Measurements from ENCODE around the gene EXTL1. TPM values are rescaled to one million over a fixed set of nuclear protein-coding genes. Genes with fewer than 3 reads are reported as not detected.

Gene EXTL1
- total RNA-seq, 1 experiment from 2014 or later, result 88.2 TPM

GRCh38 chr1:26081267-26082019 is 59.9 kb downstream of the EXTL1 start:
- in situ Hi-C loops (cut with HindIII; ENCODE audit: low sequenced_read_pairs), result no loop called here
- DNase-seq (ENCODE audit: low spot score), result no peak

GRCh38 chr1:26082020-26082350 is 60.4 kb downstream of the EXTL1 start:
- DNase-seq (ENCODE audit: low spot score), result no peak
- in situ Hi-C loops (cut with HindIII; ENCODE audit: low sequenced_read_pairs), result no loop called here

GRCh38 chr1:26083208-26083607 is 61.6 kb downstream of the EXTL1 start:
- in situ Hi-C loops (cut with HindIII; ENCODE audit: low sequenced_read_pairs), result no loop called here
- no peak for DNase-seq (ENCODE audit: low spot score)

- no peak for DNase-seq (ENCODE audit: low spot score)
- in situ Hi-C loops (cut with HindIII; ENCODE audit: low sequenced_read_pairs), result no loop called here
These were observed 62.6 kb downstream of the EXTL1 start for GRCh38 chr1:26084091-26084561.

- in situ Hi-C loops (cut with HindIII; ENCODE audit: low sequenced_read_pairs), result no loop called here
- no peak for DNase-seq (ENCODE audit: low spot score)
These were observed 63.3 kb downstream of the EXTL1 start for GRCh38 chr1:26084844-26085243.

Other genes starting within 250 kb of the EXTL1 start
- gene SELENON, start 221.6 kb upstream of the EXTL1 start, total RNA-seq (2014; rRNA removed; shearing (Covaris generic)), result 22.8 and 31.9 TPM in 2 replicates
- 21.0 and 32.6 TPM in 2 replicates for gene MTFR1L, start 201.8 kb upstream of the EXTL1 start, total RNA-seq (2014; rRNA removed; shearing (Covaris generic))
- 28.9 and 29.4 TPM in 2 replicates for gene AUNIP, start 162.3 kb upstream of the EXTL1 start, total RNA-seq (2014; rRNA removed; shearing (Covaris generic))
- gene PAQR7, start 146.1 kb upstream of the EXTL1 start, total RNA-seq (2014; rRNA removed; shearing (Covaris generic)), result 17.4 and 18.3 TPM in 2 replicates
- gene STMN1, start 115.4 kb upstream of the EXTL1 start, total RNA-seq (2014; rRNA removed; shearing (Covaris generic)), result 130 and 147 TPM in 2 replicates
- 6.5 and 9.2 TPM in 2 replicates for gene PAFAH2, start 23.7 kb upstream of the EXTL1 start, total RNA-seq (2014; rRNA removed; shearing (Covaris generic))
- gene SLC30A2, start 24.3 kb downstream of the EXTL1 start, total RNA-seq (2014; rRNA removed; shearing (Covaris generic)), result 0.88 TPM in 1 of 2 replicates, not detected in the other
- gene TRIM63, start 45.9 kb downstream of the EXTL1 start, total RNA-seq (2014; rRNA removed; shearing (Covaris generic)), result not detected in 2 replicates
- gene PDIK1L, start 90.0 kb downstream of the EXTL1 start, total RNA-seq (2014; rRNA removed; shearing (Covaris generic)), result 5.4 and 7.1 TPM in 2 replicates
- gene FAM110D, start 137.3 kb downstream of the EXTL1 start, total RNA-seq (2014; rRNA removed; shearing (Covaris generic)), result 3.5 and 5.1 TPM in 2 replicates
- gene C1orf232, start 147.2 kb downstream of the EXTL1 start, total RNA-seq (2014; rRNA removed; shearing (Covaris generic)), result not detected in 2 replicates
- 46.4 and 97.1 TPM in 2 replicates for gene ZNF593, start 148.1 kb downstream of the EXTL1 start, total RNA-seq (2014; rRNA removed; shearing (Covaris generic))
- gene ZNF593OS, start 150.1 kb downstream of the EXTL1 start, total RNA-seq (2014; rRNA removed; shearing (Covaris generic)), result not detected in 2 replicates
- not detected in 2 replicates for gene CNKSR1, start 155.7 kb downstream of the EXTL1 start, total RNA-seq (2014; rRNA removed; shearing (Covaris generic))
- not detected in 2 replicates for gene CATSPER4, start 168.8 kb downstream of the EXTL1 start, total RNA-seq (2014; rRNA removed; shearing (Covaris generic))
- gene CEP85, start 212.4 kb downstream of the EXTL1 start, total RNA-seq (2014; rRNA removed; shearing (Covaris generic)), result 16.7 and 19.1 TPM in 2 replicates

All from G401 (cell line).